Central memory CD4-positive, alpha-beta T cell (primary cell): ENCODE results near the gene SYT13.

Experiments used
- DNase-seq: peaks from one replicate; pipeline ENCODE4 v3.0.0; 2022
- total RNA-seq, 3 experiments: gene quantifications; one replicate each; lab custom pipeline; 2026; lab: John Stamatoyannopoulos, UW

Gene SYT13, protein sequence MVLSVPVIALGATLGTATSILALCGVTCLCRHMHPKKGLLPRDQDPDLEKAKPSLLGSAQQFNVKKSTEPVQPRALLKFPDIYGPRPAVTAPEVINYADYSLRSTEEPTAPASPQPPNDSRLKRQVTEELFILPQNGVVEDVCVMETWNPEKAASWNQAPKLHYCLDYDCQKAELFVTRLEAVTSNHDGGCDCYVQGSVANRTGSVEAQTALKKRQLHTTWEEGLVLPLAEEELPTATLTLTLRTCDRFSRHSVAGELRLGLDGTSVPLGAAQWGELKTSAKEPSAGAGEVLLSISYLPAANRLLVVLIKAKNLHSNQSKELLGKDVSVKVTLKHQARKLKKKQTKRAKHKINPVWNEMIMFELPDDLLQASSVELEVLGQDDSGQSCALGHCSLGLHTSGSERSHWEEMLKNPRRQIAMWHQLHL
- 0 reads per million in 3 experiments for total RNA-seq

DNA sequence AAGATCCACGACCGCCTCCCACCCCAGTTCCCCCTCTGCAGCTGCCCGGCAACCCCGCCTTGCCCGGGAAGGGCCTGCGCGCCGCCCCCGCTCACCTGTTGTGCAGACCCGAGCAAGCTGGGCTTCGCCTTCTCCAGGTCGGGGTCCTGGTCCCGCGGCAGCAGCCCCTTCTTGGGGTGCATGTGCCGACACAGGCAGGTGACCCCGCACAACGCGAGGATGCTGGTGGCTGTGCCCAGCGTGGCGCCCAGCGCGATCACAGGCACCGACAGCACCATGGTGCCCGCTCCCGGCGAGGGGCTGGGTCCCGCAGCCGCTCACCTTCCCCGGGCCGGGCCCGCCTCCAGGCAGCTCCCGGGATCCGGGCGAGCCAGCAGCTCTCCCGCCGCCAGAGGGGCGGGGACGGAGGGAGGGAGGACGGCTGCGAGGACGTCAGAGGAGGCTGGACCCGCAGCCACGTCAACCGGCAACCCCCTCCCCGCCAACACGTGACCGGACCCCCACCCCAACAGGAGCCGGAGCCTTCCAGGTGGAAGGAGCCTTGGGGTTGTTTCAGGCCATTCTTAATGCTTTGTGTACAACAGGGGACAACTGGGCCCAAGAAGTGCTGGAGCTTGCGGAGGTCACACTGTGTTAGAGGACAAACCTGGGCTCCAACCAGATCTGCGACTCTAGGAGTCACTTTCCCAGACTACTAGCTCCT, at the start of gene SYT13:
TSS of gene SYT13 (minus strand) at position 412 of the 703 bp plus-strand sequence. CDS start at position 278, 134 bp downstream.
- no peak for DNase-seq

DNA sequence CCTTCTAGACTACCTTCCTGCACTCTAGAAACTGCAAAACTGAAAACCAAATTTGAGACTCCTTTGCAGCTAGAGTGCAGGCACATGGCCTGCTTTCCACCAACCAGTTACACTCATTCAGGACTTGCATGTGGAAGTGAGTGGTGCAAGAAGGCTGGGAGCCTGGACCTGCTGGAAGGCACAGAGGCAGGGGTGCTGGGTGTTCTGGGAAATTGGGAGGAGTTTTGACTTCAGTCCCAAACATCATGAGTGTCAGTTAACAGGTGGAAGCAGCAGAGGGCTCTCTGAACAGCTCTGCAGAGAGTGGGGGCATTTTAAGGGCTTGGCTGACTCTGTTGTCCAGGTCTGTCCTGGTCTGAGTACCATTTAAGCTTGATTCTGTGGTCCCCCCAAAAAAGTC, 49.3 kb upstream of the SYT13 start:
- DNase-seq = no peak

DNA sequence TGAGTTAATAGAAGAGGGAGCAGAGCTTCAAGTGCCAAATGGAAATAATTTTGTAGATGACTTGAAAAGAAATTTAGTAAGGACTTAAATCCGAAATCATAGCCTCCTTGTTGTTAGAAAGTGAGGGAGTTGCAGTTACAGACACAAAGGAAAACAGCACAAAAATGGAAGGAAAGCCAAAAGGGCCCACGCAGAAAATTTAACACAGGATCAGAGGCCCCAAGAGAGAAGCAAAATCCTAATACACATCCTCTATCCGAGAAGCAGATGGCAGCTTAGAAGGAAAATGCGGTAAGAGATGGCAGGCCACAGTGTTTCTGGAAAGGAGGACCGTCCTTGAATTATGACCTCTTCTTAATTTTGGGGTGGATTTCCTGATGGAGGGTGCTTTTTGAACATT, 48.7 kb upstream of the SYT13 start:
- DNase-seq = no peak

DNA sequence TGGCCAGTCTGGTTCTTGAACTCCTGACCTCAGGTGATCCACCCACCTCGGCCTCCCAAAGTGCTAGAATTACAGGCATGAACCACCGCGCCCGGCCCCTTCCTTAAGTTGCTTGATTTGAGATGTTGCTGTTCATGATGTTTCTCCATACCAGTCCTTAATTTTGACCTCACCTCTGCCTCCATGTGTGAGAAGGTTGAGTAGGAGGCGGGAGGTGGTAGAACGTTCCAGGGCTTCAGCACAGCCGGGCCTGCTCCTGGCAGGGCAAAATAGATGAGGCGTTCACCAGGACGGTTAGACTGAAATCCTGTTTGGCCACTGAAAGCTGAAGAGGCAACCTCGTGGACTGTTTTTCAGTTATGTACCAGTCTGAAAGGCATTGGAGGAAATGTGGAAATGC, 48.3 kb upstream of the SYT13 start:
- no peak for DNase-seq

DNA sequence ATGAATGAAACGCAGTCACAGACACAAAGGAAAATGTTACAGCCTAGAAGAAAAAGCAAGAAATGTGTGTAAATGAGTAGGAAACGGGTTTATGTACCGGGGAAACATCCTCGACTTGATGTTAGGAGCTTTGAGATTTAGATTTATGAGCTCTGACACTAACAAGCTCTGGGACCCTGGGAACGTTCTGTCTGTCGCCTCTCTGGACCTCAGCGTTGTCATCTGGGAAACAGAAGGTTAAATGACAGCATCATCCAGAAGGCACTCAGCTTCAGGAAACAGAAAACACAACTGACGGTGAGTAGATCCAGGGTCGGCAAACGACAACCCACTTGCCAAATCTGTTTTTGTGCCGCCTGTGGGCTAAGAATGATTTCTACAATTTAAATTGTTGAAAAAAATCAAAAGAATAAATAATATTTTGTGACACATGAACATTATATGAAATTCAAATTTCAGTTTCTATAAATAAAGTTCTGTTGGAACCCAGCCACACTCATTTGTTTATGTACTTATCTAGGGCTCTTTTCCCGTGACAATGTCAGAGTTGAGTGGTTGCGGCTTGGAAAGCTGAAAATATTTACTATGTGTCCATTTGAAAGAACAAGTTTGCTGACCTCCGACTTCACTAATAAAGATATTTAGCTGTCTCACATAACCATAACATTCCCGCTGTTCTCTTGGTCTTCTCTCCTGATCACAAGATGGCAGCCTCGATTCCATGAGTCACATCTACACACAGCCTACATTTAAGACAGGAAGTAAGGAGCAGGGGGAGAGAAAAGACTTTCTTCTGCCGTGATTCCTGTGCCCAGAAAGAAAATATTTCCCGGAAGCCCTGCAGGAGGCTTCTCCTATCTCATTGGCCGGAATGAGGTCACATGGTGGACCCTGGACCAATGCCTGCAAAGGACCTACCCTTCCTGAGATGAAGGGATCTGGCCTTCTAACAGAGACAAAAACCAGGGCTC, 47.1 kb upstream of the SYT13 start:
- no peak for DNase-seq

DNA sequence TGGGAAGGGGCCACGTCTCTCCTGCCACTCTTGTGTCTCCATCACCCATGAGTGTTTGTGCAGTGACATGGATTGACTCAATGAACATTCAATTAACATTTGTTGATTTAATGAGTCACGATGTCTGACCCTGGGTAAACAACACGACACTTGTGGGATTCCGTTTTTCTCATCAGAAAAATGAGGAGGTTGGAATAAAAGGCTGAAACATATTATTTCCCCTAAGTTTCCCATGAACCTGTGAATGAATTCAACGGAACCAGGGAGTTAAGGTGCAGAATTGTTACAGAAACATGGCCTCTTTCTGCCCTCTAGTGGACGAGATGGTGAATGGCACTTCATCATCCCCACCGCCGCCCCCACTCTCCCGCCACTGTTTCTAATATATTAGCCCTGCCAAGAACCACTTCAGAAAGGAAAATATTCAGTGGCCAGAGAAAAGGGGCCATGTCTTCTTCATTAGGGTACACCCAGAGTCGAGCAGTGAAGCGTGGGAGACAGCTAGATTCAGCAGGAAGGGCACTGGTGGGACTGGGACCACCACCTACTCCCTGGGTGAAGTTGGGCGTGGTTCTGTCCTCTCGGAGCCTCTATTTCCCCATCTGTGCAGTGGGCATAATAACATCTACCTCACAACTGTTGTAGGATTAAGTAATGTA, 46.3 kb upstream of the SYT13 start:
- DNase-seq = peak; percentile 22

DNA sequence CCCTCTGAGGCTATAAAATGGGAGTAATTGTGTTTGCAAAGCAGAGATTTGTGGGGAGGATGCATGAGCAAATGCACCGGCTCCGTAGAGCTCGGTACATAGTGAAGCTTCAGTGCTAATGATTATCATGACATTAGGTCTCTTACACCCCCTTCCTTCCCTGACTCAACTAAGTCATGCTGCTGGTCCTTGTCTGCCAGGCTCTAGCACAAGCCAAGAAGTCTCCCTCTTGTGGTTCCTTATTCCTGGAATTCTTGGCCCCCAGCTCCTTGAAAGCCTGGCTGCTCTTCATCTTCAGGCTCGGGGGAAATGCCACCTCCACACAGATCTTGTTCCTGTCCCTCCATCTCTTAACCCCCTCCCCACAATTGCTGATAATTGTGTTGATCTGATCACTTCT, 45.7 kb upstream of the SYT13 start:
- no peak for DNase-seq

DNA sequence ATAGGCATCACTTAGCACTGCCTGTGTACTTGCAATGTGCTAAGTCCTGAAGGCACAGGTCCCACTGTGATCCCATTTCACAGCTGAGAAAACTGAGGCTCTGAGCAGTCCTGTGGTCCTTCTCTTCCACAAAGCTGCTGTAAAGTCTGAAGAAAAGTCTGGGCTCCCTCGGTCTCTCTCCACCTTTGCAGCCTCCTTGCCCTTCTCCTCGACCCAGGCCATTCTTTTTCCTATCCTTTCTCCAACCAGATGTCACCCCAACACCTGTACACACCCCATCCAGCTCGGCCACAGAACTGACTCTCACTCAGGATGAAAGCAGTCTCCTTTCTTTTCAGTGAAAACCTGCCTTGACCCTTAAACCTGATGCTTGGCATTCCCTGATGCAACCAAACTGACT, 42.6 kb upstream of the SYT13 start:
- DNase-seq = no peak

DNA sequence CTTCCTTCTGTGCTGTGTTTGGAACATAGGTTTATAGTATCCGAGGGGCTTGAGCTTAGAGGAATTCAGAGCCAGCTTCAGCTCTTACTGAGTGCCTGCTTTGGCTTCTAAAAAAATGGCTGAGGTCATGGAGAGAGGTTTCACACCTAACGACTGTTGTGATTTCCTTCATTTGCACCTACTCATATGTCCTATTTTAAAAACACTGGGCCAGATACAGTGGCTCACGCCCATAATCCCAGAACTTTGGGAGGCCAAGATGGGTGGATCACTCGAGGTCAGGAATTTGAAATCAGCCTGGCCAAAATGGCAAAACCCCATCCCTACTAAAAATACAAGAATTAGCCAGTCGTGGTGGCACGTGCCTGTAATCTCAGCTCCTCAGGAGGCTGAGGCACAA, 38.3 kb upstream of the SYT13 start:
- DNase-seq = no peak

DNA sequence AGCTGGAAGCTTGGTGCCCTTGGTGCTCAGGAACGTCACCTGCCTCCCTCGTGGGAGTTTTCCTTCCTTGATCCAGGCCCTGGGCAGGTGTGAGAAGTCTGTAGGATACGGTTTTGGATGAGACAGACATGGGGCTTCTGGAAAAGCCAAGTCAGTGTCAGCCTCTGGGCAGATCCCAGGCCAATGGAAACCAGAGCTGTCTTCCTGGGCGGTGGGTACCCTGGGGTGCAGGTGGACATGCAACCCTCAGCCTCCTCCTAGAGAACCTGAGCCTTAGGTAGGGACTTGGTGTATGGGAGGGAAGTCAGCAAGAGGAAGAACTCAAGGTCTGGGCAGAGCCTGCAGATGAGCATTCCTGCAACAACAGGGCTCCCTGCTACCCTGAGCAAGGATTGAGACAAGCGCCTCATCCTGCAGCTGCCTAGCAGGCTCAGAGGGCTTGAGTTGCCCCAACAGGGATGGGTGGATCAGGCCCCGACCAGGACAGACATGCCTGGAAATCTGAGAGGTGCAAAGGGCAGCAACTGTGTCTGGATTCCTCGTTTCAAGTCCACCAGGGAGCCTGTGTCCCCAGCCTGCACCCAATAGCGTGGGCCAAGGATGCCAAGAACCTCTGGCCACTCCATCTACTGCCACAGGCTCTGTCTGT, 37.6 kb upstream of the SYT13 start:
- no peak for DNase-seq

DNA sequence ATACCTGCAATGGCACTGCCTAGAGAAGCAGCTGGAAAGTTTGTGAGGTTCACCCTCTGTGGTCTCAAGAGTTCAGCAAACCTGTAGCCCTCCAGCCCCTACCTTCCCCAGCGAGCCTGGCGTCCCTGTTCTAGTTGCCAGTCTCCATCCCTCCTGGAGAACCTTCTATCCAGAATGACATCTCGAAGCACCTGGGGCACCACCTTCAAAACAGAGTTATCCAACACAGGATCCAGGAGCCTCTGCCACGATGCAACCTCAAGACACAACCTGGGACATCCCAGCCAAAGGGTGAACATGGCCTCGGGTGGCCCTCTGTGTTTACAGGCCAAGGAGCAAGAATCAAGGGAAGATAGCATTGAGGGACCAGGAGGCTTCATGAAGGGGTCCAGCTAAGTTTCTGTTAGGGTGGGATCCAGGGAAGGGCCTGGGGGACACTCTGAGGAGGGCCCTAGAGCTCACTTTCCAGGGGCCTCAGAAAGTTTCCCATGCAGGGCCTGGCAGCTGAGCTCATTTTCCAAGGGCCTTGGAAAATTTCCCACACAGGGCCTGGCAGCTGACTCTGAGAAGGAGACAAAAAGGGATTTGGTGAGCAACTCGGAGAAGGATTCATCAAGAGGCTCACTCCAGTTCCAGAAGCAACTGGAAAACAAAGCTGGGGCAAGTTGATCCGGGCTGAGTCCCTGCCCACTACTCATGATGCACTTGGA, 36.9 kb upstream of the SYT13 start:
- DNase-seq = no peak

DNA sequence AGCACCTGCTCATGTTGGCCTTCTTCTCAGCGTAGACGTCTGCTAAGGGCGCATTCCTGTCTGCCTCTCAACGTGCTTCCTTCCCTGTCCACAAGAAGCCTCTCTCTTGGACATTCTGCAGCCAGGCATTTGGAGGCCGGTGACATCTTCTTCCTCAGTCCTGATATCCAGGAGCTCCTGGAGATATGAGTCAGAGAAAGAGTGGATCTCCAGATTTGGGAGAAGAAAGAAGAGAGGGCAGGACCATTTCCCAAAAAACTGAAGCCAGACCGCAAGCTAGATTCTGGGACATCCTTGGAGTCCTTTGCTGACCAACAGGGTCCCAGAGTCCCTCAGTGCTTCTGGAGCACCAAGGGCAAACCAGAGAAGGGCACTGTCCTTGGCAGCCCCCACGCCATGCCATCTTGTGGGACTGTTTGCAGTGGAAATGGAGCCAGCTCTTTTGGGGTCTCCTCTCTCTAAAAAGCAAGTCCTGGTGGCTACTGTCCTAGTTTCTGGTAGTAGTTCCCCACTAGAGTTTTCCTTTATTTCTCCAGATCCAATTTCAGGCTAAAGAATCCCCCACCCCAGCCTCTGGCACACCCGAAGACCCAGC, 36.1 kb upstream of the SYT13 start:
- DNase-seq = no peak

DNA sequence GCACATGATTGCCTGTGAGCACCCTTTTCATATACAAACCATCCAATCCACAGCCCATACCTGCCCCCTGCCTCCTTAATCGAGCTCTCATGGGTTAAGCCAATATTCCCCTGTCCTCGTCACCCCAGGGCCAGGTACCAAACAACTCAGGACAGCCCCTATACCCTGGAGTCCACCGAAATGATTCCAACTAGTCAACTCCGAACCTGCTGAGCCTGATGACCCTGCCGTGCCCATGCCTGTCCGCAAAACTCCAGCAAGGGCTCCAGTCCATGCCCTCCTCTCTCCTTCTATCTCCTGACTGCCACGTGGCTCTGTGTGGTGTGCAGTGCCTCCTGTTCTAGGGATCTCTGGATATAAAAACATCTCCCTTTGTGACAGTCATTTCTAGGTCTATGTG, 35.5 kb upstream of the SYT13 start:
- no peak for DNase-seq

DNA sequence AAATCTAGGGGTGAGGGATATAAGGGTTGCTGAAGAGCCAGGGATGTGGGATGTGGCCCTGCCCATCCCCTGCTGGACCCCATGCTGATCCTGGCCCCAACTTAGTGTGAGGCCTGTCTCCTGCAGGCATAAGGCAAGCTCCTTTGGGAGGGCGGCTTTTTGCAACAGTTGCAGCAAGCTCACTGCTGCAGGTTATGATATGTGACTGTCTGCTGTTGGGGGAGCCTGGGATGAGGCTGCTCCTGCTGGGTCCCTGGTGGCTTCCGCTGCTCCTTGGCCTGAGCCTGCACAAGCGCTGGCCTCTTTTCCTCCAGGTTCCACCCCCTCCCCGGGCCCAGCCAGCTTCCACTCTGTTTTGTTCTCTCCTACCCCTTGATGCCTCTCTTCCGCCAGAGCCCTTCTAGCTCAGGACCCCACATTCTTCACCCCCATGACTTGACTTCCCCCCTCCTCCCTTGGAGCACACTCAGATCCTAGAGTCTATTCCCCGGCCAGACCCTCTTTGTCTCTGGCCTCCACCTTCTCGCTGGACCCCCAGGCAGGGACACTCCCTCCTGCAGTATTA, 35.0 kb upstream of the SYT13 start:
- DNase-seq = no peak

DNA sequence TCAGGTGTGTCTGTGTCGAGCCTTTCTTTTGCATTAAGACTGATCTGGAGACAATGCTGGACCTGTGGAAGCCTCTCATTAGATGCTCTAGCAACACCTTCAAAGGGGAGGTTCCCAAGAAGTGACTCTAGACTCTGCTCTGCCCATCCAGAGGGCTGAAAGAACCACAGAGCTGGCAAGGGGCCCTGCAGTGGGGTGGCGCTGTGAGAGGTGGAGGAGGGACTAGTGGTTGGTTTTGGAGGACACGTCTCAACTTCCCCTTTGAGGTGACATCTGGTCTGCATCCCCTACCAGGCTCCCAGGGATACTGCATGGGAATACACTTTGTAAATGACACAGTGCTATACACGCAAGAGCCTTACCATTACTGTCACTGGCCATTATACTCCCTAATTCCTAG, 34.2 kb upstream of the SYT13 start:
- no peak for DNase-seq

DNA sequence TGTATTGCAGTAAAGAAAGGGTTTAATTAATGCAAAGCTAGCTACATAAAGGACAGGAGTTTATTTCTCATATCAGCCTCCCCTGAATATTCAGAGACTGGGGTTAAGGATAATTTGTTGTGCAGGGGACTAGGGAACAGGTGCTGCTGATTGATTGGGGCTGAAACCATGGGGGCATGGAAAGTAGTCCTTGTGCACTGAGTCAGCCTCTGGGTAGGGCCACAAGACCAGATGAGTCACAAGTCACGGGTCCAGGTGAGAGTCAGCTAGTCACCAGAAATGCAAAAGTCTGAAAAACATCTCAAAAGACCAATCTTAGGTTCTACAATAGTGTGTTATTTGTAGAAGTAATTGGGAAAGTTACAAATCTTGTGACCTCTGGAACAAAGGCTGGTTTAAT, 32.9 kb upstream of the SYT13 start:
- DNase-seq = no peak

DNA sequence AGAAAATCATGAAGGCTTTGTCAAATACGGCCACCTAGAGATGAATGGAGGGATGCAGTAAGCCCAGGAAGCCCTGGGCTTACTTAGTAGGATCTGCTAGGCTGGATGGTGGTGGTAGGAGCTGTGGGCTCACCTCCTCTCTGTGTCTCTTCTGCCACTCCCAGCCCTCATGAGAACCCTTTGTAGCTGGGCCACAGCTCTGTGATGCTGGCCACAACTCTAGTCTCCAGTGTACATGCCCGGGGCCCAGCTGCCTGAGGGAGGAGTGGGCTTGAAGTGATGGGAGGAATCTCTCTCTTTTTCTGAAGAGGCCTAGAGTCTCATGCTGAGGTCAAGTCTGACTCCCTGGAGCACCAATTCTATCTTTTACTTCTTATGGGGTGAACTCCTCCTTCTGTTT, 32.4 kb upstream of the SYT13 start:
- no peak for DNase-seq

DNA sequence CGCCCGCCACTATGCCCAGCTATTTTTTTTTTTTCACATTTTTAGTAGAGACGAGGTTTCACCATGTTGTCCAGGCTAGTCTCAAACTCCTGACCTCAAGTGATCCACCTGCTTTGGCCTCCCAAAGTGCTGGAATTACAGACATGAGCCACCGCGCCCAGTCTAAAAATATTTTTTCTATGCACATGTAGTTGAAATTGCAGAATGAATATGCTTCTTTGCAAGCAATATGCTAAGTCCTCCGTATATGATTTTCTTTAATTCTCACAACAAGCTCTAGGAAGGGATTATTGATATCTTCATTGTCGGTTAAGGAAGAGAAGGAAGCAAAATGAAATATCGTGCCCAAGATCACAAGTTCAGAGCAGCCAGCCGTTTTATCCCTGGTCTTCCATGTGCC, 30.1 kb upstream of the SYT13 start:
- DNase-seq = no peak

DNA sequence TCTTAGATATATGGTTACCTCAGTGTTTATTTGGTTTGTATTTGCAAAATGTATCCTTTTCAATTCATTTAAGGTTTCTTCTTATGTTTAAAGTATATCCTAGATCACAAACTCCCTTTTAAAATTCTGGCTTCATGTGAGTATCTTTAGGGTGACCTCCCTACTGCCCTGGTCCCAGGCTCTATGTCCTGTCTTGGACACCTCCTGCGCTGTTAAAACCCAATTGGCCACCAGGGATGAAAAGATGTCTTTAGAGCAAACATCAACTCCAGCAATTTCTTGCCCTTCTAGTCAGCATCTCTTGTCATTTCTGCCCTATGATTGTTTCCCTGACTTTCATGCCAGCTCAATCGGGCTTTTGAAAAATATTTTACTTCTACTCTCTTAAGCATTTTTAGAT, 28.8 kb upstream of the SYT13 start:
- no peak for DNase-seq

DNA sequence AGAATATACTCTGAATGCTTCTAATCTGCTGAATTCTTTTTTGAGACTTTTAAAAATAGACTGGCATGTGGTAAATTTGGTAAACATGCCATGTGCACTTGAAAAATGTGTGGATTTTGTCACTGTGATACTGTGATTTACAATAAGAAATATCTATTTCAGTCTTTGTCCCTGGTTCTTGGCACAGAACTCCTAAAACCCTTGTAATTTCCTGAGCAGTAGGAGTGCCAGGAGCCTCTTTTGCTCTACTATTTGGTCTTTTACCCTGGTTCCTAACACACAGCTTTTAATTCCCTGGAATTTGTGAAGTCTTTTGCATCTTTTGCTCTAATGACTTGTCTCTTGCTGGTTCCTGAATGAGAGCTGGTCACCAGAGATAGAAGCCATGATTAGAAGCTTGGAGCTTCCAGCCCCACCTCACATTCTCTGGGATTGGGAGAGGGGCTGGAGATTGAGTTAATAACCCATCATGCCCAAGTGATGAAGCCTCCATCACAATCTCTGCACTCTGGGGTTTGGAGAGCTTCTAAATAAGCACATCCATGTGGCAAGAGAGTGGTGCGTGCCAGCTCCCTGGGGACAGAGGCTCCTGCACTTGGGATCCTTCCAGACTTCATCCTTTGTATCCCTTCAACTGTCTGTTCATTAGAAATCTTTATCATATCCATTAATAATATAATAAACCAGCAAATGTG, 27.2 kb upstream of the SYT13 start:
- DNase-seq = no peak
